AG09309 (cell line): ENCODE measurements around the gene CFAP47.
"Not testable (repeated sequence)": the region's sequence is repeated elsewhere in the genome, so short reads cannot be mapped to it uniquely, and the experiment has no call there.

Source experiments
- DNase-seq: peaks from one replicate; pipeline ENCODE4 v3.0.0-alpha.2; 2010; ENCODE audit warnings: low read depth
- H3K4me3 ChIP-seq: 2 replicates; pipeline ENCODE4 v1.5.1; 2011; ENCODE audit warnings: mild to moderate bottlenecking, low read depth, low read length, moderate library complexity; ENCODE audit not compliant: control insufficient read depth
- TF ChIP-seq, protein P1 (sequence below): IDR thresholded peaks from 2 replicates; pipeline ENCODE4 v1.5.1; 2011; ENCODE audit warnings: mild to moderate bottlenecking, low read depth, low read length, inconsistent platforms; ENCODE audit not compliant: insufficient read depth, control insufficient read depth; ENCODE audit errors: missing control alignments

Gene CFAP47

GRCh38 chrX:36035550-36035949 lies 116.0 kb downstream of the CFAP47 start:
- TF ChIP-seq, protein P1, sequence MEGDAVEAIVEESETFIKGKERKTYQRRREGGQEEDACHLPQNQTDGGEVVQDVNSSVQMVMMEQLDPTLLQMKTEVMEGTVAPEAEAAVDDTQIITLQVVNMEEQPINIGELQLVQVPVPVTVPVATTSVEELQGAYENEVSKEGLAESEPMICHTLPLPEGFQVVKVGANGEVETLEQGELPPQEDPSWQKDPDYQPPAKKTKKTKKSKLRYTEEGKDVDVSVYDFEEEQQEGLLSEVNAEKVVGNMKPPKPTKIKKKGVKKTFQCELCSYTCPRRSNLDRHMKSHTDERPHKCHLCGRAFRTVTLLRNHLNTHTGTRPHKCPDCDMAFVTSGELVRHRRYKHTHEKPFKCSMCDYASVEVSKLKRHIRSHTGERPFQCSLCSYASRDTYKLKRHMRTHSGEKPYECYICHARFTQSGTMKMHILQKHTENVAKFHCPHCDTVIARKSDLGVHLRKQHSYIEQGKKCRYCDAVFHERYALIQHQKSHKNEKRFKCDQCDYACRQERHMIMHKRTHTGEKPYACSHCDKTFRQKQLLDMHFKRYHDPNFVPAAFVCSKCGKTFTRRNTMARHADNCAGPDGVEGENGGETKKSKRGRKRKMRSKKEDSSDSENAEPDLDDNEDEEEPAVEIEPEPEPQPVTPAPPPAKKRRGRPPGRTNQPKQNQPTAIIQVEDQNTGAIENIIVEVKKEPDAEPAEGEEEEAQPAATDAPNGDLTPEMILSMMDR: no peak
- no peak overlapping the region for H3K4me3 ChIP-seq
- no peak for DNase-seq

- TF ChIP-seq, protein P1: no peak
- no peak overlapping the region for H3K4me3 ChIP-seq
- DNase-seq: no peak
These were observed 143.2 kb downstream of the CFAP47 start for GRCh38 chrX:36062778-36063177.

- TF ChIP-seq, protein P1: no peak
- DNase-seq: no peak
- H3K4me3 ChIP-seq: no peak overlapping the region
These were observed 151.5 kb downstream of the CFAP47 start for GRCh38 chrX:36071061-36071460.

- DNase-seq: not testable (repeated sequence)
These were observed 155.5 kb downstream of the CFAP47 start for GRCh38 chrX:36075009-36075408.

GRCh38 chrX:36083256-36083655 lies 163.7 kb downstream of the CFAP47 start:
- TF ChIP-seq, protein P1: no peak
- H3K4me3 ChIP-seq: no peak overlapping the region
- DNase-seq: no peak

More at GRCh38 chrX:36075009-36075408, 155.5 kb downstream of the CFAP47 start:
- not testable (repeated sequence) for H3K4me3 ChIP-seq

DNA sequence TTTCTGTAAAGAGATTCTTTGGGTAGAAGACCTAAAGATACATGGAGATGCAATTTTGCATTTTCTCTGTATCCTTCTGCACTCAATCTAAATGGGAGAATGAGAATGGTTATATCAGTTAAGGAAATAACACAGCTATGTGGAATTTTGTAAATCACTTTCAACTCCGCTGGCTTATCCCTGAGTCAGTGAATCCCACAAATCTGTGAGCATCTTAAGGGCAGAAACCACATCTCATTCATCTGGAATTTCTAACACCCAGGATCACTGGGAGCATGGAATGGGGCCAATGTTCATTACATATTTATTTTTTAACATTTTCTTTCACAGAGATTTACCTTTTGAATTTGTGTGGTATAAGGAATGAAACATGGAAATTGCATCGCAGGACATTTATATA lies 167.8 kb downstream of the CFAP47 start:
- TF ChIP-seq, protein P1: no peak
- no peak for DNase-seq
- no peak overlapping the region for H3K4me3 ChIP-seq

DNA sequence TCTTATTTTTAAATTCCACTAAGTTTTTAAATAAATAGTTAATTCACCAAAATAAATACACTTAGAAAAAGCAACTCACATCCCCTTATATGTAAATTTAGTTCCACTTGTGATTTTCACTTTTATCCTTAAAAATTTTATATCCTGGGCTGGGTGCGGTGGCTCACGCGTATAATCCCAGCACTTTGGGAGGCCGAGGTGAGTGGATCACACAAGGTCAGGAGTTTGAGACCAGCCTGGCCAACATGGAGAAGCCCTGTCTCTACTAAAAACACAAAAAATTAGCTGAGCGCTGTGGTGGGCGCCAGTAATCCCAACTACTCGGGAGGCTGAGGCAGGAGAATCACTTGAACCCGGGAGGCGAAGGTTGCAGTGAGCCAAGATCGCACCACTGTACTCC lies 169.4 kb downstream of the CFAP47 start:
- not testable (repeated sequence) for DNase-seq, H3K4me3 ChIP-seq

- no peak overlapping the region for H3K4me3 ChIP-seq
- TF ChIP-seq, protein P1: no peak
- no peak for DNase-seq
These were observed 182.9 kb downstream of the CFAP47 start for GRCh38 chrX:36102425-36102824.
